DND-41 (cell line): ENCODE results near the gene RAB3C.
"Not testable (repeated sequence)": the region's sequence is repeated elsewhere in the genome, so short reads cannot be mapped to it uniquely, and the experiment has no call there.

ENCODE experiments used
- ATAC-seq: fragments of 200-7000 bp; cut with Tn5 transposase; 3 replicates; pipeline ENCODE4 v1.9.1; 2021; ENCODE audit warnings: low read depth; ENCODE audit not compliant: insufficient read depth
- DNase-seq: peaks from one replicate; pipeline ENCODE4 v3.0.0-alpha.2; 2020
- H2AFZ ChIP-seq: 2 replicates; pipeline ENCODE4 v1.6.0; 2012; ENCODE audit warnings: low read depth, low read length
- H3K27ac ChIP-seq: 2 replicates; pipeline ENCODE4 v1.5.1; 2012; ENCODE audit warnings: low read length, inconsistent platforms
- H3K27me3 ChIP-seq: fragments of 200-600 bp; sonication (generic); 2 replicates; pipeline ENCODE4 v1.6.0; 2012; ENCODE audit warnings: low read length, mild to moderate bottlenecking, inconsistent platforms; ENCODE audit not compliant: insufficient read depth, poor library complexity
- H3K36me3 ChIP-seq: 2 replicates; pipeline ENCODE4 v1.5.1; 2012; ENCODE audit warnings: low read length, inconsistent platforms; ENCODE audit not compliant: insufficient read depth
- H3K4me1 ChIP-seq: 2 replicates; pipeline ENCODE4 v1.5.1; 2012; ENCODE audit warnings: mild to moderate bottlenecking, low read length; ENCODE audit not compliant: insufficient read depth
- H3K4me2 ChIP-seq: 2 replicates; pipeline ENCODE4 v1.6.0; 2012; ENCODE audit warnings: mild to moderate bottlenecking, moderate library complexity, low read length, inconsistent platforms; ENCODE audit not compliant: insufficient read depth
- H3K4me3 ChIP-seq, 2 experiments: fragments of 200-600 bp in 1 of 2; shearing (Covaris generic) in 1 of 2; 2 replicates each; pipeline ENCODE4 v1.5.1; 2012 to 2016; ENCODE audit warnings: inconsistent platforms in 2 of 2, low read length in 2 of 2, mild to moderate bottlenecking in 2 of 2, low read depth in 1 of 2, moderate library complexity in 1 of 2
- H3K79me2 ChIP-seq: 2 replicates; pipeline ENCODE4 v1.6.0; 2012; ENCODE audit warnings: low read length, inconsistent platforms; ENCODE audit not compliant: insufficient read depth
- H3K9ac ChIP-seq: 2 replicates; pipeline ENCODE4 v1.6.0; 2012; ENCODE audit warnings: low read depth, mild to moderate bottlenecking, inconsistent platforms, low read length, moderate library complexity
- H3K9me3 ChIP-seq: 2 replicates; pipeline ENCODE4 v1.5.1; 2012; ENCODE audit warnings: low read length, moderate library complexity, mild to moderate bottlenecking, inconsistent platforms; ENCODE audit not compliant: insufficient read depth, severe bottlenecking
- H4K20me1 ChIP-seq: 2 replicates; pipeline ENCODE4 v1.6.0; 2012; ENCODE audit warnings: low read length; ENCODE audit not compliant: insufficient read depth
- EZH2 ChIP-seq: IDR thresholded peaks from 3 replicates; pipeline ENCODE4 v1.6.1; 2012; ENCODE audit warnings: borderline replicate concordance, low read depth, mild to moderate bottlenecking, moderate library complexity, low read length, inconsistent platforms; ENCODE audit not compliant: severe bottlenecking
- TF ChIP-seq, protein P1 (sequence below): IDR thresholded peaks from 2 replicates; pipeline ENCODE4 v1.5.1; 2012; ENCODE audit warnings: borderline replicate concordance, low read length, moderate library complexity, mild to moderate bottlenecking; ENCODE audit not compliant: poor library complexity, severe bottlenecking; ENCODE audit errors: extremely low read depth

RAB3C gene

DNA sequence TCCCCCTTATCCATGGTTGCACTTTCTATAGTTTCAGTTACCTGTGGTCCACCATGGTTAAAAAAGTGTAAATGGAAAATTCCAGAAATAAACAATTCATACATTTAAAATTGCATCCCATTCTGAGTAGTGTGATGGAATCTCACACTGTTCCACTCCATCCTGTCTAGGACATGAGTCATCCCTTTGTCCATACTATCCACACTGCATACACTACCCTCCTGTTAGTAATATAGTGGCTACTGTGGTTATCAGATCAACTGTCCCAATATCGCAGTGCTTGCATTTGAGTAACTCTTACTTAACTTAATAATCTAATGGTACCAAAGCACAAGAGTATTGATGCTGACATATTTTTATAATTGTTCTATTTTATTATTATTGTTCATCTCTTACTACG, 100.7 kb downstream of the RAB3C start:
- ATAC-seq (no peak), DNase-seq (no peak)
- Histone ChIP-seq H3K4me2 (no peak overlapping the region), H2AFZ (no peak overlapping the region), H3K4me1 (no peaks in the 10 kb centered on the region), H3K4me3 (no peak overlapping the region), H3K79me2 (no peaks in the 10 kb centered on the region), H3K9ac (no peak overlapping the region), H4K20me1 (no peaks in the 10 kb centered on the region), H3K9me3 (no peaks in the 10 kb centered on the region), H3K27ac (no peak overlapping the region), H3K27me3 (no peaks in the 10 kb centered on the region), H3K36me3 (no peaks in the 10 kb centered on the region)
- TF ChIP-seq EZH2, result no peak
- TF ChIP-seq, protein P1, sequence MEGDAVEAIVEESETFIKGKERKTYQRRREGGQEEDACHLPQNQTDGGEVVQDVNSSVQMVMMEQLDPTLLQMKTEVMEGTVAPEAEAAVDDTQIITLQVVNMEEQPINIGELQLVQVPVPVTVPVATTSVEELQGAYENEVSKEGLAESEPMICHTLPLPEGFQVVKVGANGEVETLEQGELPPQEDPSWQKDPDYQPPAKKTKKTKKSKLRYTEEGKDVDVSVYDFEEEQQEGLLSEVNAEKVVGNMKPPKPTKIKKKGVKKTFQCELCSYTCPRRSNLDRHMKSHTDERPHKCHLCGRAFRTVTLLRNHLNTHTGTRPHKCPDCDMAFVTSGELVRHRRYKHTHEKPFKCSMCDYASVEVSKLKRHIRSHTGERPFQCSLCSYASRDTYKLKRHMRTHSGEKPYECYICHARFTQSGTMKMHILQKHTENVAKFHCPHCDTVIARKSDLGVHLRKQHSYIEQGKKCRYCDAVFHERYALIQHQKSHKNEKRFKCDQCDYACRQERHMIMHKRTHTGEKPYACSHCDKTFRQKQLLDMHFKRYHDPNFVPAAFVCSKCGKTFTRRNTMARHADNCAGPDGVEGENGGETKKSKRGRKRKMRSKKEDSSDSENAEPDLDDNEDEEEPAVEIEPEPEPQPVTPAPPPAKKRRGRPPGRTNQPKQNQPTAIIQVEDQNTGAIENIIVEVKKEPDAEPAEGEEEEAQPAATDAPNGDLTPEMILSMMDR, result no peak

DNA sequence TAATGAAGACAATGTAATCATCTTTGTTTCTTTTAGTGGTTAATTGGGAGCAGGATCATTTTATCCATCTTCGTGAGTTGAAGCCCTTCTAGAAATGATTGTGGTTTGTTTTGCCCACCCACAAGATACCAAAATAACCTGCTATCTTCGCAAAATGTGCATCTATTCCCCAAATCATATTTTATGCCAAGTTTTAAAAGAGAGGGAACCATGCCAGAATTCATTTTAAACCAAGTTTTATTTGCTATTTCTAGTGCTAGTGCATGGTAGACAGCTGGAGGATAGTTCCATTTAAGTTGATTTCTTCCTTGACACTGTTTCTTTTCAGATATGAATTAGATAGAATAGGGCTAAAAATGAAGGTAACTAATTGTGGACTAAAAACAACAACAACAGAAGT, 104.2 kb downstream of the RAB3C start:
- ATAC-seq, result no peak
- no peaks in the 10 kb centered on the region for H3K79me2 ChIP-seq
- H3K27ac ChIP-seq, result no peak overlapping the region
- no peaks in the 10 kb centered on the region for H3K4me1 ChIP-seq
- H3K9ac ChIP-seq, result no peak overlapping the region
- no peaks in the 10 kb centered on the region for H4K20me1 ChIP-seq
- DNase-seq, result no peak
- no peak for TF ChIP-seq EZH2
- TF ChIP-seq, protein P1, result no peak
- no peaks in the 10 kb centered on the region for H3K36me3 ChIP-seq
- no peak overlapping the region for H3K4me2 ChIP-seq
- H3K27me3 ChIP-seq, result no peaks in the 10 kb centered on the region
- H3K9me3 ChIP-seq, result no peaks in the 10 kb centered on the region
- no peak overlapping the region for H2AFZ ChIP-seq
- no peak overlapping the region for H3K4me3 ChIP-seq

DNA sequence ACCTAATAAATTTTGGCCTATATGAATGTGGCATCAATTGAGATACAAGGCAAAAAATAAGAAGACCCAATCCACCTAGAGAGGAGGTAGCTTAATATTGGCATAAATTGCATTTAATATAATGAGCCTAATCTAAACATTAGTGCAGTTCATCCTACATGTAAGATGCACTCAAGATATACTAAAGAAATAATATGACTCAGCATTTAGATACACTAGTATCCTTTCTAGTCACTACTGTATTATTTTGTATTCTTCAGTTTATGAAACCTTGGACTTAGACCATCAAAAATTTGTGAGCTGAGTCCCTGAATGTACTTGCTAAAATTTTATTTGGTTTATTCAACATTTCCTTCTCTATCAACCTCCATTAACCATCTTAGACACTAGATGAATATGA, 104.7 kb downstream of the RAB3C start:
- no peak for ATAC-seq
- no peak for TF ChIP-seq EZH2
- TF ChIP-seq, protein P1, result no peak
- H3K9ac ChIP-seq, result no peak overlapping the region
- H3K4me1 ChIP-seq, result no peaks in the 10 kb centered on the region
- H3K36me3 ChIP-seq, result no peaks in the 10 kb centered on the region
- no peak overlapping the region for H3K4me2 ChIP-seq
- no peak for DNase-seq
- no peaks in the 10 kb centered on the region for H3K27me3 ChIP-seq
- no peak overlapping the region for H3K27ac ChIP-seq
- H3K4me3 ChIP-seq, result no peak overlapping the region
- no peaks in the 10 kb centered on the region for H3K9me3 ChIP-seq
- no peaks in the 10 kb centered on the region for H3K79me2 ChIP-seq
- no peaks in the 10 kb centered on the region for H4K20me1 ChIP-seq
- no peak overlapping the region for H2AFZ ChIP-seq

DNA sequence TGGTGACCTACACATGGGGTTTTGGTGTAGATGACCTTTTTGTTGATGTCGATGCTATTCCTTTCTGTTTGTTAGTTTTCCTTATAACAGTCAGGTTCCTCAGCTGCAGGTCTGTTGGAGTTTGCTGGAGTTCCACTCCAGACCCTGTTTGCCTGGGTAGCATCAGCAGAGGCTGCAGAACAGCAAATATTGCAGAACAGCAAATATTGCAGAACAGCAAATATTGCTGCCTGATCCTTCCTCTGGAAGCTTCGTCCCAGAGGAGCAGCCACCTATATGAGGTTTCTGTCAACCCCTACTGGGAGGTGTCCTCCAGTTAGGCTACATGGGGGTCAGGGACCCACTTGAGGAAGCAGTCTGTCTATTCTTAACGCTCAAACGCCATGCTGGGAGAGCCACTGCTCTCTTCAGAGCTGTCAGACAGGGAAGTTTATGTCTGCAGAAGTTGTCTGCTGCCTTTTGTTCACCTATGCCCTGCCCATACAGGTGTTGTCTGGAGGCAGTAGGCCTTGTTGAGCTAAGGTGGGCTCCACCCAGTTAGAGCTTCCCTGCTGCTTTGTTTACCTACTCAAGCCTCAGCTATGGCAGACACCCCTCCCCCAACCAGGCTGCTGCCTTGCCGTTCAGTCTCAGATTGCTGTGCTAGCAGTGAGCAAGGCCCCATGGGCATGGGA, 116.3 kb downstream of the RAB3C start:
- H3K36me3 ChIP-seq, H3K9me3 ChIP-seq, H3K9ac ChIP-seq, H3K27ac ChIP-seq, H4K20me1 ChIP-seq, H3K4me3 ChIP-seq, ATAC-seq, DNase-seq, H3K27me3 ChIP-seq, H2AFZ ChIP-seq, H3K79me2 ChIP-seq, H3K4me2 ChIP-seq, H3K4me1 ChIP-seq: not testable (repeated sequence)
